ENCODE results near the gene NABP1. TPM values are rescaled to one million over a fixed set of nuclear protein-coding genes. Genes with fewer than 3 reads are reported as not detected.

NABP1 gene
- total RNA-seq, 6 experiments from 2014 or later = 5.2 to 28.2 (median 20.7) TPM

- ATAC-seq = no peak
- Histone ChIP-seq H3K4me3 (no peak overlapping the region), H3K36me3 (no peaks in the 10 kb centered on the region), H3K4me1 (no peaks in the 10 kb centered on the region), H3K27ac (no peak overlapping the region), H3K9me3 (no peaks in the 10 kb centered on the region), H3K27me3 (no peaks in the 10 kb centered on the region)
- intact Hi-C loops (cut with DNase I) = loop anchor here in 1 of 2 donors (10.0 kb wide), 1 partner anchor 132 kb away; no protein-coding TSS in a partner anchor
- TF ChIP-seq CTCF (IDR thresholded peaks at IDR 0.05) (no peak), POLR2A (IDR thresholded peaks at IDR 0.05) (no peak)
- no peak for DNase-seq
These were observed 19.0 kb downstream of the NABP1 start for GRCh38 chr2:191696966-191697365.

GRCh38 chr2:191697870-191698269, 19.9 kb downstream of the NABP1 start:
- Histone ChIP-seq H3K4me1 (no peaks in the 10 kb centered on the region), H3K4me3 (no peak overlapping the region), H3K27me3 (no peaks in the 10 kb centered on the region), H3K36me3 (no peaks in the 10 kb centered on the region), H3K27ac (no peak overlapping the region), H3K9me3 (no peaks in the 10 kb centered on the region)
- ATAC-seq = no peak
- 92% methylated on average over 3 of the region's 3 CpGs for WGBS (ENCODE audit: insufficient coverage, low coverage, low lambda C conversion rate, missing lambda C conversion rate)
- intact Hi-C loops (cut with DNase I) = loop anchor here in 1 of 2 donors (10.0 kb wide), 1 partner anchor 133 kb away; no protein-coding TSS in a partner anchor
- DNase-seq = no peak
- TF ChIP-seq CTCF (IDR thresholded peaks at IDR 0.05) (no peak), POLR2A (IDR thresholded peaks at IDR 0.05) (no peak)

GRCh38 chr2:191699341-191699945, 21.5 kb downstream of the NABP1 start:
- H3K4me1 ChIP-seq = no peaks in the 10 kb centered on the region
- ATAC-seq (no peak), DNase-seq (no peak)
- no peaks in the 10 kb centered on the region for H3K36me3 ChIP-seq
- WGBS (ENCODE audit: insufficient coverage, low coverage, low lambda C conversion rate, missing lambda C conversion rate) = 75% methylated on average over 10 of the region's 10 CpGs
- intact Hi-C loops (cut with DNase I) = loop anchor here in 1 of 2 donors (10.0 kb wide), 1 partner anchor 135 kb away; no protein-coding TSS in a partner anchor
- H3K27me3 ChIP-seq = no peaks in the 10 kb centered on the region
- H3K9me3 ChIP-seq = no peaks in the 10 kb centered on the region
- TF ChIP-seq CTCF (IDR thresholded peaks at IDR 0.05) (no peak), POLR2A (IDR thresholded peaks at IDR 0.05) (no peak)
- no peak overlapping the region for H3K27ac ChIP-seq
- H3K4me3 ChIP-seq = no peak overlapping the region

- WGBS (ENCODE audit: insufficient coverage, low coverage, low lambda C conversion rate, missing lambda C conversion rate) = 67% methylated on average over 1 of the region's 1 CpG
- ATAC-seq (no peak), DNase-seq (no peak)
- H3K4me3 ChIP-seq = no peak overlapping the region
- no peak overlapping the region for H3K27ac ChIP-seq
- H3K9me3 ChIP-seq = no peaks in the 10 kb centered on the region
- TF ChIP-seq CTCF (IDR thresholded peaks at IDR 0.05) (no peak), POLR2A (IDR thresholded peaks at IDR 0.05) (no peak)
- H3K4me1 ChIP-seq = no peaks in the 10 kb centered on the region
- no peaks in the 10 kb centered on the region for H3K36me3 ChIP-seq
- no peaks in the 10 kb centered on the region for H3K27me3 ChIP-seq
- intact Hi-C loops (cut with DNase I) = no loop called here
These were observed 23.1 kb downstream of the NABP1 start for GRCh38 chr2:191701029-191701428.

All from right lobe of liver (tissue), 6 donors.